Measurements from ENCODE around the gene ZSCAN29.

DNA sequence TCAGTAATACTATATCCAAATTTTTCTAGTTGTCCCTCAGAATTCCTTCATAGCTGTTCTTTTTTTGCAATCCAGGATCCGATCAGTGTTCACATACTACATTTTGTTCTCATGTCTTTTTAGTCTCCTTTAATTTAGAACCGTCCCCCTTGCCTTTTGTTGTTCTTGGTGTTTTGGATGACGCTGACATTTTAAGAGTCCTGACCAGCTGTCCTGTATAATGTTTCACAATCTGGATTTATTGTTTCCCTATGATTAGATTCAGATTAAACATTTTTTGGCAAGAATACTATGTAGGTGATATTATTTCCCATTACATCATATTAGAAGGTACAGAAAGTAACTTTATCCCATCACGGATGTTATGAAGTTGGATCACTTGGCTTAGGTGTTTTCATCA is 11.5 kb upstream of the ZSCAN29 start:
- TF ChIP-seq, protein P1, sequence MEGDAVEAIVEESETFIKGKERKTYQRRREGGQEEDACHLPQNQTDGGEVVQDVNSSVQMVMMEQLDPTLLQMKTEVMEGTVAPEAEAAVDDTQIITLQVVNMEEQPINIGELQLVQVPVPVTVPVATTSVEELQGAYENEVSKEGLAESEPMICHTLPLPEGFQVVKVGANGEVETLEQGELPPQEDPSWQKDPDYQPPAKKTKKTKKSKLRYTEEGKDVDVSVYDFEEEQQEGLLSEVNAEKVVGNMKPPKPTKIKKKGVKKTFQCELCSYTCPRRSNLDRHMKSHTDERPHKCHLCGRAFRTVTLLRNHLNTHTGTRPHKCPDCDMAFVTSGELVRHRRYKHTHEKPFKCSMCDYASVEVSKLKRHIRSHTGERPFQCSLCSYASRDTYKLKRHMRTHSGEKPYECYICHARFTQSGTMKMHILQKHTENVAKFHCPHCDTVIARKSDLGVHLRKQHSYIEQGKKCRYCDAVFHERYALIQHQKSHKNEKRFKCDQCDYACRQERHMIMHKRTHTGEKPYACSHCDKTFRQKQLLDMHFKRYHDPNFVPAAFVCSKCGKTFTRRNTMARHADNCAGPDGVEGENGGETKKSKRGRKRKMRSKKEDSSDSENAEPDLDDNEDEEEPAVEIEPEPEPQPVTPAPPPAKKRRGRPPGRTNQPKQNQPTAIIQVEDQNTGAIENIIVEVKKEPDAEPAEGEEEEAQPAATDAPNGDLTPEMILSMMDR (optimal IDR thresholded peaks at IDR 0.05 in 1 of 3, IDR thresholded peaks at IDR 0.05 in 1 of 3, conservative IDR thresholded peaks at IDR 0.05 in 1 of 3; ENCODE audit: extremely low read depth in 1 of 3, insufficient read depth in 2 of 3, low read length in 3 of 3): no peak
- no peak for TF ChIP-seq EZH2 (IDR thresholded peaks at IDR 0.05; ENCODE audit: low read length)

Measured in keratinocyte (primary cell).